ENCODE measurements around the gene SRL.

DNA sequence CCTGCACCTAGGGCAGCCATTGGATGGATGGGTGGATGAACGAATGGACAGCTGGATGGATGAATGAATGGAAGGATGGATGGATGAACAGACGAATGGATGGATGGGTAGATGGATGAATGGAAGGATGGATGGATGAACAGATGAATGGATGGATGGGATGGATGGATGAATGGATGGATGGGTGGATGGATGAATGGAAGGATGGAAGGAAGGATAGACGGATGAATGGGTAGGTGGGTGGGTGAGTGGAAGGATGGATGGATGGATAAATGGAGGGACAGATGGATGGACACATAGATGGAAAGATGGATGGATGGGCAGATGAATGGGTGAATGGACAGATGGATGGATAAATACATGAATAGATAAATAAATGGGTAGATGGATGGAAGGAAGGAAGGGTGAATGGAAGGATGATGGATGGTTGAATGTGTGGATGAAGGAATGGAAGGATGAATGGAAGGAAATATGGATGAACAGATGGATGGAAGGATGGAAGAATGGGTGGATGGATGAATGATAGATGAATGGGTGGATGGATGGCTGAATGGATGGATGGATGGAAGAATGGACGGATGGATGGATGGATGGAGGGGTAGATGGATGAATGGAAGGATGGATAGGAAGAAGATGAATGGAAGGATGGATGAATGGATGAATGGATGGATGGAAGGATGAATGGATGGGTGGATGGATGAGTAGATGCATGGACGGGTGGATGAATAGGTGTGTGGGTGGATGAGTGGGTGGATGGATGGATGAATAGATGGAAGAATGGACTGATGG, 15.4 kb downstream of the SRL start:
- TF ChIP-seq, protein P1, sequence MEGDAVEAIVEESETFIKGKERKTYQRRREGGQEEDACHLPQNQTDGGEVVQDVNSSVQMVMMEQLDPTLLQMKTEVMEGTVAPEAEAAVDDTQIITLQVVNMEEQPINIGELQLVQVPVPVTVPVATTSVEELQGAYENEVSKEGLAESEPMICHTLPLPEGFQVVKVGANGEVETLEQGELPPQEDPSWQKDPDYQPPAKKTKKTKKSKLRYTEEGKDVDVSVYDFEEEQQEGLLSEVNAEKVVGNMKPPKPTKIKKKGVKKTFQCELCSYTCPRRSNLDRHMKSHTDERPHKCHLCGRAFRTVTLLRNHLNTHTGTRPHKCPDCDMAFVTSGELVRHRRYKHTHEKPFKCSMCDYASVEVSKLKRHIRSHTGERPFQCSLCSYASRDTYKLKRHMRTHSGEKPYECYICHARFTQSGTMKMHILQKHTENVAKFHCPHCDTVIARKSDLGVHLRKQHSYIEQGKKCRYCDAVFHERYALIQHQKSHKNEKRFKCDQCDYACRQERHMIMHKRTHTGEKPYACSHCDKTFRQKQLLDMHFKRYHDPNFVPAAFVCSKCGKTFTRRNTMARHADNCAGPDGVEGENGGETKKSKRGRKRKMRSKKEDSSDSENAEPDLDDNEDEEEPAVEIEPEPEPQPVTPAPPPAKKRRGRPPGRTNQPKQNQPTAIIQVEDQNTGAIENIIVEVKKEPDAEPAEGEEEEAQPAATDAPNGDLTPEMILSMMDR (IDR thresholded peaks at IDR 0.05) = no peak
- TF ChIP-seq POLR2A (IDR thresholded peaks at IDR 0.05) = no peak
